Stimulated activated CD8-positive, alpha-beta memory T cell treated with anti-CD3 and anti-CD28 coated beads, Interleukin-12 subunit alpha, Interleukin-12 subunit beta, amount 100 ng/mL, for 4 hours (primary cell): ENCODE measurements around the gene MRPS27.
A peak's percentile ranks its signal among the peaks of the same experiment; 100 is the strongest.

Experiments
- DNase-seq: peaks from one replicate; pipeline ENCODE4 v3.0.0-alpha.2; 2020; ENCODE audit warnings: low read depth

The MRPS27 gene

GRCh38 chr5:72319976-72320752 is at the start of gene MRPS27, which contains the start of gene PTCD2:
Gene MRPS27 (minus strand): TSS chr5:72320240. CDS start chr5:72320221, 19 bp downstream.
Gene PTCD2 (plus strand): TSS chr5:72320373. CDS start chr5:72320383, 10 bp downstream.
- peak; percentile 86 for DNase-seq

- DNase-seq, result no peak
These were observed 49.7 kb upstream of the MRPS27 start for GRCh38 chr5:72369711-72370110.

- no peak for DNase-seq
These were observed 49.3 kb upstream of the MRPS27 start for GRCh38 chr5:72369301-72369700.

- no peak for DNase-seq
These were observed 48.2 kb upstream of the MRPS27 start for GRCh38 chr5:72368271-72368670.

GRCh38 chr5:72366324-72366976 is 46.4 kb upstream of the MRPS27 start:
- no peak for DNase-seq

- DNase-seq, result no peak
These were observed 44.9 kb upstream of the MRPS27 start for GRCh38 chr5:72364951-72365350.

- DNase-seq, result no peak
These were observed 44.1 kb upstream of the MRPS27 start for GRCh38 chr5:72364171-72364570.

- DNase-seq, result no peak
These were observed 43.2 kb upstream of the MRPS27 start for GRCh38 chr5:72363166-72363802.

- DNase-seq, result no peak
These were observed 39.8 kb upstream of the MRPS27 start for GRCh38 chr5:72359886-72360285.

- DNase-seq, result no peak
These were observed 38.9 kb upstream of the MRPS27 start for GRCh38 chr5:72358925-72359324.

GRCh38 chr5:72356361-72356760 is 36.3 kb upstream of the MRPS27 start:
- DNase-seq, result no peak

- no peak for DNase-seq
These were observed 35.8 kb upstream of the MRPS27 start for GRCh38 chr5:72355706-72356299.

- DNase-seq, result no peak
These were observed 33.0 kb upstream of the MRPS27 start for GRCh38 chr5:72353046-72353445.

GRCh38 chr5:72352616-72353015 is 32.6 kb upstream of the MRPS27 start:
- DNase-seq, result no peak

- DNase-seq, result no peak
These were observed 31.3 kb upstream of the MRPS27 start for GRCh38 chr5:72351376-72351775.

- no peak for DNase-seq
These were observed 27.8 kb upstream of the MRPS27 start for GRCh38 chr5:72347801-72348308.

- no peak for DNase-seq
These were observed 26.4 kb upstream of the MRPS27 start for GRCh38 chr5:72346398-72346797.

- DNase-seq, result no peak
These were observed 18.7 kb upstream of the MRPS27 start for GRCh38 chr5:72338689-72339209.

GRCh38 chr5:72337159-72337558 is 17.1 kb upstream of the MRPS27 start:
- DNase-seq, result no peak

GRCh38 chr5:72330712-72331111 is 10.7 kb upstream of the MRPS27 start:
- DNase-seq, result no peak

GRCh38 chr5:72328172-72328571 is 8.1 kb upstream of the MRPS27 start:
- DNase-seq, result no peak

GRCh38 chr5:72326306-72326649 is 6.2 kb upstream of the MRPS27 start:
- no peak for DNase-seq
